ENCODE measurements around the gene GIPC3. TPM values are rescaled to one million over a fixed set of nuclear protein-coding genes. Genes with fewer than 3 reads are reported as not detected.

Gene GIPC3
- total RNA-seq, 1 experiment from 2014 or later = 0.25 TPM

- no peak for DNase-seq (ENCODE audit: extremely low read depth, low read depth)
Observed at GRCh38 chr19:3603121-3603811, 18.0 kb downstream of the GIPC3 start.

GRCh38 chr19:3604227-3604986 lies 19.1 kb downstream of the GIPC3 start:
- DNase-seq (ENCODE audit: extremely low read depth, low read depth) = no peak

GRCh38 chr19:3604987-3605343 lies 19.7 kb downstream of the GIPC3 start:
- no peak for DNase-seq (ENCODE audit: extremely low read depth, low read depth)

GRCh38 chr19:3605361-3605760 lies 20.1 kb downstream of the GIPC3 start:
- DNase-seq (ENCODE audit: extremely low read depth, low read depth) = no peak

GRCh38 chr19:3605770-3606169 lies 20.5 kb downstream of the GIPC3 start:
- DNase-seq (ENCODE audit: extremely low read depth, low read depth) = no peak

- DNase-seq (ENCODE audit: extremely low read depth, low read depth) = no peak
Observed at GRCh38 chr19:3606174-3606689, 21.0 kb downstream of the GIPC3 start.

- DNase-seq (ENCODE audit: extremely low read depth, low read depth) = peak; percentile 55
Observed at GRCh38 chr19:3606690-3607289, 21.5 kb downstream of the GIPC3 start, which contains the start of gene TBXA2R. Gene TBXA2R (minus strand): TSS chr19:3606875. CDS start chr19:3600634, 6,241 bp downstream.

GRCh38 chr19:3607303-3608078 lies 22.2 kb downstream of the GIPC3 start:
- DNase-seq (ENCODE audit: extremely low read depth, low read depth) = no peak

- no peak for DNase-seq (ENCODE audit: extremely low read depth, low read depth)
Observed at GRCh38 chr19:3608079-3608641, 22.9 kb downstream of the GIPC3 start.

- DNase-seq (ENCODE audit: extremely low read depth, low read depth) = no peak
Observed at GRCh38 chr19:3608750-3609322, 23.6 kb downstream of the GIPC3 start.

GRCh38 chr19:3609779-3610719 lies 24.8 kb downstream of the GIPC3 start:
- DNase-seq (ENCODE audit: extremely low read depth, low read depth) = no peak

GRCh38 chr19:3610745-3611717 lies 25.8 kb downstream of the GIPC3 start:
- no peak for DNase-seq (ENCODE audit: extremely low read depth, low read depth)

- DNase-seq (ENCODE audit: extremely low read depth, low read depth) = no peak
Observed at GRCh38 chr19:3611841-3612240, 26.6 kb downstream of the GIPC3 start.

GRCh38 chr19:3612330-3612729 lies 27.1 kb downstream of the GIPC3 start:
- no peak for DNase-seq (ENCODE audit: extremely low read depth, low read depth)

GRCh38 chr19:3612901-3613741 lies 27.8 kb downstream of the GIPC3 start:
- no peak for DNase-seq (ENCODE audit: extremely low read depth, low read depth)

- DNase-seq (ENCODE audit: extremely low read depth, low read depth) = no peak
Observed at GRCh38 chr19:3613818-3614661, 28.8 kb downstream of the GIPC3 start.

Measured in NCI-H460 (cell line).